VCaP (cell line): ENCODE measurements around the gene MRGPRF.

Source experiments
- H3K27ac ChIP-seq: fragments of 450-650 bp; 2 replicates; pipeline ENCODE4 v1.5.1; 2017
- CTCF ChIP-seq: fragments of 450-650 bp; conservative IDR thresholded peaks from 2 replicates; pipeline ENCODE4 v1.5.1; 2017; ENCODE audit warnings: mild to moderate bottlenecking, moderate library complexity

The MRGPRF gene

GRCh38 chr11:69058511-69059270 lies 45.6 kb upstream of the MRGPRF start:
- TF ChIP-seq CTCF, result no peak

GRCh38 chr11:69057801-69058200 lies 44.8 kb upstream of the MRGPRF start:
- no peak for TF ChIP-seq CTCF
- H3K27ac ChIP-seq, result no peak overlapping the region

More at GRCh38 chr11:69058511-69059270, 45.6 kb upstream of the MRGPRF start:
- no peak overlapping the region for H3K27ac ChIP-seq

GRCh38 chr11:69057236-69057635 lies 44.2 kb upstream of the MRGPRF start:
- no peak overlapping the region for H3K27ac ChIP-seq
- TF ChIP-seq CTCF, result no peak

GRCh38 chr11:69055598-69056516 lies 42.8 kb upstream of the MRGPRF start:
- no peak for TF ChIP-seq CTCF
- no peak overlapping the region for H3K27ac ChIP-seq

- TF ChIP-seq CTCF, result no peak
- H3K27ac ChIP-seq, result no peak overlapping the region
These were observed 42.2 kb upstream of the MRGPRF start for GRCh38 chr11:69055212-69055586.

GRCh38 chr11:69054397-69055211 lies 41.6 kb upstream of the MRGPRF start:
- no peak for TF ChIP-seq CTCF
- H3K27ac ChIP-seq, result no peak overlapping the region
